Raji (cell line): ENCODE results near the gene PTPRF.

Experiments
- POLR2A ChIP-seq: IDR thresholded peaks from 2 replicates; pipeline ENCODE4 v1.6.1; 2011; ENCODE audit warnings: low read depth, low read length, control low read depth; ENCODE audit not compliant: insufficient read depth

PTPRF gene

DNA sequence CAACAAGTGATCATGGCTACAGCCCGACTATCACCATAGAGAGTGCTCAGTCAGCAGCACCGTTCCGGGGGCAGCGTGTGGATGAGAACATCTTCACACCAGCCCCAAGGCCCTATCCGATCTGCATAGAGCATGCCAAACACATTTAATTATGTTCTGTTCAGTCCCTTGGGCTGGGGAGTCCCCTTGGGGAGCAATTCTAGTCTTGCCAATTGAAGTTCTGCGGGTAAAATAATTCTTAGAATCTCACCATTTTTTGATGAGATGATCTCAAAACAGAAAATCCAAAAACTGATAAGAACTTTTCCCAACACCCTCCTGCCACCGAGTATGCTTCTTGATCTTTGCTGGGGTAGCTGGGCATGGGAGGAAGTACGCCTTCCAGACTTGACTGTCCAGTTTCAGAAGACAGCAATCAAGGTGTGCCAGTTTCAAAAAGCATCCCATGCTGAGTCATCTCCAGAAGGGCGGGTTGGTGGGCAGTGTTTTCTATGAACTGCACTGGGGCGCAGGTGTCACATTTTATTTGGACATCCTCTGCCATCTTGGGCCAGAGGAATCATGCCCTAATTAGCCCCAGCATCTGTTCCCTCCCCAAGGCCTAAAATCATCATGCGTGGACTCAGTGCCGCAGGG is 20.8 kb upstream of the PTPRF start:
- TF ChIP-seq POLR2A = no peak

DNA sequence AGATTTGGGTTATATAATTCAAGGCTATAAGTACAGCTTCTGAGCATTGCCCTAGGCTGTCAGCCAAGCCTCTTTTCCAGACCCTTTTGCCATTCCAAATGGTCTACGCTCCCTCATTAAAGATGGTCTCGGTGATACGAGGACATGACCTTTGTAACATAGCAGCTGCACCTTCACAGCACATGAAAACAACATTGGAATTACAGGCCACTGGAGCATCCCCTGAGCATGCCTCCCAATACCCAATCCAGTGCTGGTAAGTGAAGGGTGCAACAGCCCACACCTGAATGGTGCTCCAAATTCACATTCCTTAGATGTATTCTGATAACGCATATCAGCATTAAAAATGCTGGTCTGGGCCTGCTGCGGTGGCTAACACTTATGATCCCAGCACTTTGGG is 20.1 kb upstream of the PTPRF start:
- TF ChIP-seq POLR2A = no peak

- no peak for TF ChIP-seq POLR2A
Observed at GRCh38 chr1:43511394-43511793, 19.3 kb upstream of the PTPRF start.

DNA sequence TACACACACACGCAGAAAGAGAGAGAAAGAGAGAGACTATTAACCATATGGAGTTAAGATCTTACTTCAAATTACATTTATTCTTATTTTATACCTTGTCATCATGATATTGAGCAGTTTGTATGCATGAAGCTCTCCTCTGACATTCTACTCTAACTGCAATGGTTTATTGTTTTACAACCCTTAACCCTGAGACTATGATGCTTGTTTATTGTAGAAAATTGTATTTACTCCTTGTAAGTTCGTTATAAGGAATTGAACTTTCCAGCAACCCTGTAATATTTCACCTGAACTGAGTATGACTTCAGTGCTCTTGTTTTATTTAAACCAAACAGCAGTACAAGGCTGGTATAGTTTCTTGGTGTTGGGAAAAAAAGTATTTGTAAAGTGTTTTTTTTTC is 18.6 kb upstream of the PTPRF start:
- TF ChIP-seq POLR2A = no peak

GRCh38 chr1:43512681-43513080 is 18.0 kb upstream of the PTPRF start:
- no peak for TF ChIP-seq POLR2A

DNA sequence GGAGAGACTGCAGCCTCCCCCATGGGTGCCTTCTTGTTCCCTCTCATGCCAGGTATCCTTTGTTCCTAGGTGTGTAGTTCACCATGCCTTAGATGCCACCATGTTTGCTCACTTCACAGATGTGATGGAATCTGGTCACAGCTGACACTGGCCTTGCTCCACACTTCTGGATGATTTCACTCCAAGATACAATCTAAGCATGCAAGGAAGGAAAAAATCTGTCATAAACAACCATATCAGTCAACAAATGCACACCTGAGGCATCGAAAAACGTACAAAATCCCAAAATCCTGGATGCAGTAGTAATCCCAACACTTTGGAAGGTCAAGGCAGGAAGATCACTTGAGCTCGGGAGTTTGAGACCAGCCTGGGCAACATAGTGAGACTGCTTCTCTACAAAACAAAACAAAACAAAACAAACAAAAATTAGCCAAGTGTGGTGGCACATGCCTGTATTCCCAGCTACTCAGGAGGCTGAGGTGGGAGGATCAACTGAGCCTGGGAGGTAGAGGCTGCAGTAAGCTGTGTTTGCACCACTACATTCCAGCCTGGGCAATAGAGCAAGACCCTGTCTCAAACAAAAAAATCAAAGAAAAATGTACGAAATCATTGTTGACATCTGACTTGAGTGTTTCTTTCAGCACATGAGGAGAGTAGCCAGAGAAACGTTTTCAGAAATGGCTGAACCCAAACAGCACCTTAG is 17.1 kb upstream of the PTPRF start:
- no peak for TF ChIP-seq POLR2A

DNA sequence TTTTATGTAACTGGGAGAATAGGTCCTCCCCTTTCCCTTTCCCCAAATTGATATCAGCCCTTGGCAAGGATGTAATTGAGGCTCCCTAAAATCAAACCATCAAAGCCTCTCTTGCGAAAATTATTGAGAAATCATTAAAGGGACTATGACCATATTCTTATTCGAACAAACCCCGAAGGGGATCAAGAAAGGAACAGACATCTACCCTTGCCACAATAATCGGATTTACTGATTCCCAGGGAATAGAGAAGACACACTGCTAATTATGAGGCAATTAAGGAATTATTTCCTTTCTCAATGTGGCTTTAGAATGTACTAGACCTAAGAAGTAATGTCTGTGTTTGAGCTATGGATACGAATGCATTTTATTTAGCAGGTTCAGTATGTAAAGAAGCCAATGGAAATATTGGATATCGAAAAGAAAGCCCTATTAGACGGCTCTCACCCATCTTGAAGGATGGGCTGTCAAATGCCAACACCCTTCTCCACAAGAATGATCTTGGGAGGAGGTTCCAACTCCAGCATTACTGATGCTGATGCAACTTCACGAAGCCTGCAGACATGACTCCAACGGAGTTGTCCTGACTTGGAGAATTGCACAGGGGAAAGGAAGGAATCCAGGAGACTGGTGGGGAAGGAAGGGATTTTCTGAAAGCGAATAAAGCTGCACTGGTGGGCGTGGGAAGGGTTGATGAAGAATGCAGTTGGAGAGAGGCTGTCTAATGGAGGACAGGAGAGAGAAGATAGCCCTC is 11.6 kb upstream of the PTPRF start:
- no peak for TF ChIP-seq POLR2A

DNA sequence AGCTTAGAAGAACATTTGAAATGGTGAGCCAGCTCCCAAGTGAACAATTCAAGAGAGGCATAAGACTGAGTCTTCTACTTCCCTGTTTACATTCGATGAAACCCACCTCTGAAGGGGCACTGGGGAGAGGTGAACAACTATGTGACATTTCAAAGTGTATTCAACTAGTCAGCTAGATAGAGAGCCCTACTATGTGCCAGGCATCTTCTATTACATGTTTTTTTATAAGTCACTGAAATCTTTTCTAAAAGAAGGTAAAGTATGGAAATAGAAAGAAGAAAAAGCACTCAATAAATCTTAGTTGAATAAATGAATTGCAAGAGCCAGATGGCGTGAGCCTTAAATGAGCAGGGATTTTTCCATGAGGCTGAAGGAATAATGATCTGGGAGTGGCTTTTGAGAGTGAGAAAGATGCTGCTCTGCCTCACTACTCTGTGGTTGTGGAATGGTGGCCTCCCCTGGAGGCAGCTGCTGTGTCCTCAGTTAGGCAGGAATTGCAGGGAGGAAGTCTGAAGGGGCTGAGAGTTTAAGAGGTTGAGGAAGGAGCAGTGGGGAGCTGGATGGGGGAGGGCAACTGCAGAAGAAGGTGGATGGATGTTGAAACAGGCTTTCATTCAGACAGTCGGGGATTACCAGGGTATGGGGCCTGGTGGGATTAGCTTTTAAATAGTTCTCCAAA is 10.4 kb upstream of the PTPRF start:
- TF ChIP-seq POLR2A = no peak

- no peak for TF ChIP-seq POLR2A
Observed at GRCh38 chr1:43521078-43521477, 9.6 kb upstream of the PTPRF start.

GRCh38 chr1:43521756-43522155 is 8.9 kb upstream of the PTPRF start:
- TF ChIP-seq POLR2A = no peak

DNA sequence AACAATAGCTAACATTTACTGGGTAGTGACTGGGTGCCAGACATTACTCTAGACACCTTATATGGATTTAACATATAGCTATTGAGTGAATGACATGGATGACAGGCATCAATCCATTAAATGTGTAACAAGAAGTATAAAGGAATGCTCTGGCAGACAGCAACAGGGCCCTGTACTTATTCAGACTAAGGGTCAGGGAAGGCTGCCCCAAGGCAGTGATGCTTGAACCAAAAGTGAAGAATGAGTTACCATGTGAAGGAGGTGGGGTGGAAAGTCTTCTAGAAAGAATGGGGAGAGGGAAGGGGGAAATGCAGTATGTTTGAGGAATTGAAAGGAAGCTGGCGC is 8.3 kb upstream of the PTPRF start:
- TF ChIP-seq POLR2A = no peak

GRCh38 chr1:43522776-43523480 is 7.8 kb upstream of the PTPRF start:
- TF ChIP-seq POLR2A = no peak

GRCh38 chr1:43524804-43525203 is 5.9 kb upstream of the PTPRF start:
- TF ChIP-seq POLR2A = no peak

DNA sequence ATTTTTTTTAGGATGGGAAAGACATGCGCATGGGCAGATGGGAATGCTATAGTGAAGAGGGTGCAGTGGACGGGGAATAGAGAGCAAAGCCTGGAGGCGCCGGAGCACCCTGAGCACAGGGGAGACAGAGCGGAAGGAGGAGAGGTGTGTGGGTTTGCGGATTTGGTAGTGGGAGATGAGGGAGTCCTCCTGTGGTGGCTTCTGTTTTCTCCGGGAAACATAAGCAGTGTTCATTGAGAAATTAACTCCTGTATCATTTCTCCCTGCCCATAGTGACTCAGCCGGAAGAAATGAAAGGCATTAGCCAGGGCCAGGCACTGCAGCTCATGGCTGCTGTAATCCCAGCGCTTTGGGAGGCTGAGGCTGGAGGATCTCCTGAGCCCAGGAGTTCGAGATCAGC is 4.7 kb upstream of the PTPRF start:
- no peak for TF ChIP-seq POLR2A

- TF ChIP-seq POLR2A = no peak
Observed at GRCh38 chr1:43527111-43527878, 3.4 kb upstream of the PTPRF start.

- TF ChIP-seq POLR2A = no peak
Observed at GRCh38 chr1:43529206-43529731, 1.4 kb upstream of the PTPRF start.
